HG02884 (cell line): ENCODE results near the gene PRRC2A.

Experiments
- ATAC-seq: cut with Tn5 transposase; IDR thresholded peaks from one replicate; pipeline ENCODE4 v1.9.1; 2021; ENCODE audit warnings: mild to moderate bottlenecking, moderate library complexity; ENCODE audit not compliant: unreplicated experiment

PRRC2A gene

GRCh38 chr6:31622684-31623091 lies 2.2 kb downstream of the PRRC2A start:
- no peak for ATAC-seq

DNA sequence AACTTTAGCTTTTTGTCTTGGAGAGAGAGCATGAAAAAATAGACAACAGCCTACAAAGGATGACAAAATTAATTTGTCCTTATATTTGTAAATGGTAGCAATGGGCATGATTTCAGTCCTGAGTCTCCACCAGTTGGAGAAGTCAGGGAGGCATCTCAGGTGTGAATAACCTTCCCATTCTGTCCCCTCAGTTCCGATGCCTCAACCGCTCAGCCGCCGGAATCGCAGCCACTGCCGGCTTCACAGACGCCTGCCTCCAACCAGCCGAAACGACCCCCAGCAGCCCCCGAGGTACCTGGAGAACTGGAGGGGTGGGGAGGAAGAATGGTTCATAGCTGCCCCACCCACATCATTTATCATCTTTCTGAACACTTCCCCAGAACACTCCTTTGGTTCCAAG lies 3.6 kb downstream of the PRRC2A start:
- no peak for ATAC-seq

DNA sequence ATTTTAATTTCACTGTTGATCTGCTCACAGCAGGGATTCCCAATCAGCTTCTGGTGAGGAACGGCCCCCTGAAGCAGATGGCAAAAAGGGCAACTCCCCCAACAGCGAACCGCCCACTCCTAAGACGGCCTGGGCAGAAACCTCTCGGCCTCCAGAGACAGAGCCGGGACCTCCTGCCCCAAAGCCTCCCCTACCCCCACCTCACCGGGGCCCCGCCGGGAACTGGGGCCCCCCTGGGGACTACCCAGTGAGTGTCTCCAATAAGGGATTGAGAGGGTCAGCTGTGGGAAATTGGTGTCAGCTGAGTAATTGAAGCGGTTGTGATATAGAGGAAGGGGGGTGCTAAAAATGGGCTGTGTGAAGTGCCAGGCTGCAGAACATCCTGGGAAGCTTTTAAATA lies 6.4 kb downstream of the PRRC2A start:
- no peak for ATAC-seq

DNA sequence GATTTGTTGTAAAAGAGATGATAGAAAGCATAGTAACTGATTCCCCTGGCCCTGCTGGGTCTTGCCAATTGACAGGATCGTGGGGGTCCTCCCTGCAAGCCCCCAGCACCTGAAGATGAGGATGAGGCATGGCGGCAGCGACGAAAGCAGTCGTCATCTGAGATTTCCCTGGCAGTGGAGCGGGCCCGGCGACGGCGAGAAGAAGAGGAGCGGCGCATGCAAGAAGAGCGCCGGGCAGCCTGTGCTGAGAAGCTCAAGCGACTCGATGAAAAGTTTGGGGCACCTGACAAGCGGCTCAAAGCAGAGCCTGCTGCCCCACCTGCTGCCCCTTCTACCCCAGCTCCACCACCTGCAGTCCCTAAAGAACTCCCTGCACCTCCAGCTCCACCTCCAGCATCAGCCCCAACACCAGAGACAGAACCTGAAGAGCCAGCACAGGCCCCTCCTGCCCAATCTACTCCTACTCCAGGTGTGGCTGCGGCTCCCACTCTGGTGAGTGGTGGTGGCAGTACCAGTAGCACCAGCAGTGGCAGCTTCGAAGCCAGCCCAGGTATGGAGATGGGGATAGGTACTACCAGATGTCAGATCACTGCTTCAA lies 7.3 kb downstream of the PRRC2A start:
- ATAC-seq: no peak

GRCh38 chr6:31629014-31629413 lies 8.5 kb downstream of the PRRC2A start:
- ATAC-seq: no peak

- ATAC-seq: no peak
Observed at GRCh38 chr6:31630177-31630934, 9.8 kb downstream of the PRRC2A start.

DNA sequence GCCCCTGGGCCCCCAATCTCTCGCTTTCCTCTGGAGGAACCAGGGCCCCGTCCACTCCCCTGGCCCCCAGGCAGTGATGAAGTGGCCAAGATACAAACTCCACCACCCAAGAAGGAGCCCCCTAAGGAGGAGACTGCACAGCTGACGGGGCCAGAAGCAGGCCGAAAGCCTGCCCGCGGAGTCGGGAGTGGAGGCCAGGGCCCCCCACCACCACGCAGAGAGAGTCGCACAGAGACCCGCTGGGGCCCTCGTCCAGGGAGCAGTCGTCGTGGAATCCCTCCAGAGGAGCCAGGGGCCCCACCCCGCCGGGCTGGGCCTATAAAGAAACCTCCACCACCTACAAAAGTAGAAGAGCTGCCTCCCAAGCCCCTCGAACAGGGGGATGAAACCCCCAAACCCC lies 10.7 kb downstream of the PRRC2A start:
- no peak for ATAC-seq

- ATAC-seq: no peak
Observed at GRCh38 chr6:31631681-31632278, 11.3 kb downstream of the PRRC2A start.

DNA sequence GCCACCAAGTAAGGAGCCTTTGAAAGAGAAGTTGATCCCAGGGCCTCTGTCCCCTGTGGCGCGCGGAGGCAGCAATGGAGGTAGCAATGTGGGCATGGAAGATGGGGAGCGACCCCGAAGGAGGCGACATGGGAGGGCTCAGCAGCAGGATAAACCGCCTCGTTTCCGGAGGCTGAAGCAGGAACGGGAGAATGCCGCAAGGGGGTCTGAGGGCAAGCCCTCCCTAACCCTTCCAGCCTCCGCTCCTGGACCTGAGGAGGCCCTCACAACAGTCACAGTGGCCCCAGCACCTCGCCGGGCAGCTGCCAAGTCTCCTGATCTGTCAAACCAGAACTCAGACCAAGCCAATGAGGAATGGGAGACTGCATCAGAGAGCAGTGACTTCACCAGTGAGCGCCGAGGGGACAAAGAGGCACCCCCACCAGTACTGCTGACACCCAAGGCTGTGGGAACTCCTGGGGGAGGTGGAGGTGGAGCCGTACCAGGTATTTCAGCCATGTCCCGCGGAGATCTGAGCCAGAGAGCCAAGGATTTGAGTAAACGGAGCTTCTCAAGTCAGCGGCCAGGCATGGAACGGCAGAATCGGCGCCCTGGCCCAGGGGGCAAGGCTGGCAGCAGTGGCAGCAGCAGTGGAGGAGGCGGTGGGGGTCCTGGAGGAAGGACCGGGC lies 11.9 kb downstream of the PRRC2A start:
- no peak for ATAC-seq

- ATAC-seq: no peak
Observed at GRCh38 chr6:31633447-31633846, 12.9 kb downstream of the PRRC2A start.

- no peak for ATAC-seq
Observed at GRCh38 chr6:31634131-31634530, 13.6 kb downstream of the PRRC2A start.

DNA sequence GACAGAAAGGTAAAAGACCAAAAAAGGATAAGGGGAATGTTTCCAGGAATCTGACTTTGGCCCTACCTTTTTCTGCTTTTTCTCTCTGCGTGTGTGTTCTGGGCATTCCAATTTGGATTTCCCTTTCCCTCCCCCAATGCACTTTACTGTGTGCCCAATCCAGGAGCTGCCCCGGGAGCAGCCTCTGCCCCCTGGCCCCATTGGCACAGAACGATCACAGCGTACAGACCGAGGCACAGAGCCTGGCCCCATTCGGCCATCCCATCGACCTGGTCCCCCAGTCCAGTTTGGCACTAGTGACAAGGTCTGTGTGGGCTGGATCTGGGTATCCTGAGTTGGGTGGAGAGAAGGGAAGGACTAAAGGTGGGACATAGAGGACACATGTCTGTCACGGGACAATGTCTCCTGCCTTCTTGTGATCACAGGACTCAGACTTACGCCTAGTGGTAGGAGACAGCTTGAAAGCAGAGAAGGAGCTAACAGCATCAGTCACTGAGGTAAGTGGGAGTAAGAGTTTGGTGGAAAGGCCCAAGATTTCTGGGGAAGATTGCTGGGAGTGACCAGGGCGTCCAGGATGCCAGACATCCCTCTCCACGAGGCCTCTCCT lies 14.6 kb downstream of the PRRC2A start:
- ATAC-seq: no peak

- no peak for ATAC-seq
Observed at GRCh38 chr6:31636698-31637596, 16.4 kb downstream of the PRRC2A start.

GRCh38 chr6:31639043-31639442 lies 18.5 kb downstream of the PRRC2A start:
- ATAC-seq: no peak

GRCh38 chr6:31639449-31639861 lies 18.9 kb downstream of the PRRC2A start:
- ATAC-seq: no peak

GRCh38 chr6:31640612-31641011 lies 20.1 kb downstream of the PRRC2A start:
- ATAC-seq: no peak

GRCh38 chr6:31641370-31641769 lies 20.9 kb downstream of the PRRC2A start:
- ATAC-seq: no peak

- no peak for ATAC-seq
Observed at GRCh38 chr6:31642798-31643570, 22.5 kb downstream of the PRRC2A start.

GRCh38 chr6:31643818-31644454 lies 23.4 kb downstream of the PRRC2A start:
- no peak for ATAC-seq
